C4-2B (cell line): ENCODE results near the gene ZNF302.

Experiments used
- ZFX ChIP-seq: fragments of 450-650 bp; IDR thresholded peaks from 2 replicates; pipeline ENCODE4 v1.6.1; 2017
- TF ChIP-seq, protein P1 (sequence below): fragments of 450-650 bp; conservative IDR thresholded peaks from 2 replicates; pipeline ENCODE4 v1.5.1; 2017; ENCODE audit warnings: mild to moderate bottlenecking

DNA sequence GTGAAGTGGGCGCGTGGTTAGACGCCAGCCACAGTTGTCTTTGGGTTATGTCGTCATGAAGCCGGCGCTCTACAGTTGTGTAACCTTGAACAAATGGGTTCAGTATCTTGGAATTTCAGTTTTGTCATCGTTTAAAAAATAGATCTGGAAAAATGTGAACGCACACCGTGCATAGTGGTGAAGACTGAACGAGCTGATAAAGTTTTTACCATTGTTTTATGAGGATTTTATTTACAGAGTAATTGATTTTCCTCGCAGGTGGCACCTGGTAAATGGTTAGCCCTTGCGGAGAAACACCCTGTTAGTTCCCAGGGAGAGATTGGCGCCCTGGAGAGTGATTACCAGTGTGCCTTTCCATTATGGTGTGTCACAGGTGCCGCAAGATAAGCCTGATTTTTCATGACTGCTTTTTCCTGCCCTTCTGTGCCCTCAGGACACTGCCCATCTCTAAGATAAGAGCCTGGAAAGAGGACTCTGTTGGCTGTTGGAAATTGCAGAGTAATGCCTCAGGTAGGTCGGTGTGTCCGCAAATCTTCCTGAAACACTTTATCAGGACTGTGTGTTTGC lies 57.1 kb downstream of the ZNF302 start:
- TF ChIP-seq, protein P1, sequence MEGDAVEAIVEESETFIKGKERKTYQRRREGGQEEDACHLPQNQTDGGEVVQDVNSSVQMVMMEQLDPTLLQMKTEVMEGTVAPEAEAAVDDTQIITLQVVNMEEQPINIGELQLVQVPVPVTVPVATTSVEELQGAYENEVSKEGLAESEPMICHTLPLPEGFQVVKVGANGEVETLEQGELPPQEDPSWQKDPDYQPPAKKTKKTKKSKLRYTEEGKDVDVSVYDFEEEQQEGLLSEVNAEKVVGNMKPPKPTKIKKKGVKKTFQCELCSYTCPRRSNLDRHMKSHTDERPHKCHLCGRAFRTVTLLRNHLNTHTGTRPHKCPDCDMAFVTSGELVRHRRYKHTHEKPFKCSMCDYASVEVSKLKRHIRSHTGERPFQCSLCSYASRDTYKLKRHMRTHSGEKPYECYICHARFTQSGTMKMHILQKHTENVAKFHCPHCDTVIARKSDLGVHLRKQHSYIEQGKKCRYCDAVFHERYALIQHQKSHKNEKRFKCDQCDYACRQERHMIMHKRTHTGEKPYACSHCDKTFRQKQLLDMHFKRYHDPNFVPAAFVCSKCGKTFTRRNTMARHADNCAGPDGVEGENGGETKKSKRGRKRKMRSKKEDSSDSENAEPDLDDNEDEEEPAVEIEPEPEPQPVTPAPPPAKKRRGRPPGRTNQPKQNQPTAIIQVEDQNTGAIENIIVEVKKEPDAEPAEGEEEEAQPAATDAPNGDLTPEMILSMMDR: no peak; the same call in 1 of the 2 replicates
- TF ChIP-seq ZFX: peak; percentile 57; the same call in 1 of the 2 replicates
